ENCODE results near the gene BTBD7.

Gene BTBD7

DNA sequence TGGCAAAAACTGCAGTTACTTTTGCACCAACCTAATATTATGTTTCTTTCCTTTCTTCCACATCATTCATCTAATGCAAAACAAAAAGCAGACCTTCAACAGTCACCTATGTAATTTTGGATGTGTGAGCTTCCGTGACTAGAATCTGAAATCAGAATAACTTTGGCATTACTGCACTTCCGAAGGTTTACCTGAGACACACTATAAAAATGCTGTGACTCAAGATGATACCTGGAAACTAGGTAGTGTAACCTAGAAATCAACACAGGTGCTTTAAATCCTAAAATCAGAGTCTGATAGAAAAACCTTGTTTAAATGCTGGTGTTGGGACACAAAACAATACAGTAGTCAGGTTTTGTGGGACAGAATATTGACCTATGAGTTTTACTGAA is 2.2 kb downstream of the BTBD7 start:
- DNase-seq: no peak

DNA sequence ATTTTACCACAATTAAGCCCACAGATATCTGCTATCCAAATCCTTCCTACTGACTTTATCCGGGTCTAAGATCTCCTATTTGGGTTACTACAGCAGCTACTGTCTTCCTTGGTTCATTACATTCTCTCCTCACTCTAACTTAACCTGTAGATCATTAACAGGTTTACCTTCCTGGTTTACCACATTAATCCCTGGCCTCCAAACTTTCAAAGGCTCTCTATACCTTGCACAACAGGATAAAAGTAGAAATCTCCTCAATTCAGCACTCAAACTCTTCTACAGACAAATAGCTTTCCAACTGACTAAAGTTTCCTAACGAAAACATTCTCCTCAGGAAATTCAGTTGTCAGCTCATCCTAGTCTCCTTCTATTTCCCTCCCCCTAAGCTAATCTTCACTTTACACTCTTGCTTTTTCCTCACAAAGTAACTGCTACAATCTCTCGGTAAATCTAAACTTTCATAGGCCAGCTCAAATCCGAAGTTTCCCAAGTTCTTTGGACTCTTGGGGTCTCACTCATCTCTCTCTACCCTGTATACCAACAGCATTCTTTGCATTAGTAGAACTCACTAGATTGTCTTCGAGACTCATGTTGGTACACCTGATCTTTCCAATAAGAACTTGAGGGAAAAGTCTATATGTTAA is 2.7 kb downstream of the BTBD7 start:
- DNase-seq: no peak

DNA sequence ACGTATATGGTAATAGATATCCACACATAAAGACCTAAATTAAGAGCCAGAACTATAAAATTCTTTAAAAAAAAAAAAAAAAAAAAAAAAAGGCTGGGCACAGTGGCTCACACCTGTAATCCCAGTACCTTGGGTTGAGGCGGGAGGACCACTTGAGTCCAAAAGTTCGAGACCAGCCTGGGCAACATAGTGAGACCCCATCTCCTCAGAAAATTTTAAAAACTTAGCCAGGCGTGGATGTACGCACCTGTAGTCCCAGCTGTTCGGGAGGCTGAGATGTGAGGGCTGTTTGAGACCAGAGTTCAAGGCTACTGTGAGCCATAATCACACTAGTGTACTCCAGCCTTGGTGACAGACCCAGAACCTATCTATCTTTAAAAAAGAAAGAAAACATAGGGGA is 4.3 kb downstream of the BTBD7 start:
- DNase-seq: no peak

DNA sequence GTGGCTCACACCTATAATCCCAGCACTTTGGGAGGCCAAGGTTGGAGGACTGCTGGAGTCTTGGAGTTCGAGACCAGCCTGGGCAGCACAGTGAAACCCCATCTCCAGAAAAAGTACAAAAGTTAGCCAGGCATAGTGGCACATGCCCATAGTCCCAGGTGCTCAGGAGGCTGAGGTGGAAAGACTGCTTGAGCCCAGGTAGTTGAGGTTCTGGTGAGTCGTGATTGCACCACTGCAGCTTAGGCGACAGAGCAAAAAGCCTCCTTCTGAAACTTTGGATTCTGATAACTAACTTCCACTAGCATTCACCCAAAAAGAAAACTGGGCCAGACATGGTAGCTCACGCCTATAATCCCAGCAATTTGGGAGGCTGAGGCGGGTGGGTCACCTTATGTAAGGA is 6.6 kb downstream of the BTBD7 start:
- no peak for DNase-seq

DNA sequence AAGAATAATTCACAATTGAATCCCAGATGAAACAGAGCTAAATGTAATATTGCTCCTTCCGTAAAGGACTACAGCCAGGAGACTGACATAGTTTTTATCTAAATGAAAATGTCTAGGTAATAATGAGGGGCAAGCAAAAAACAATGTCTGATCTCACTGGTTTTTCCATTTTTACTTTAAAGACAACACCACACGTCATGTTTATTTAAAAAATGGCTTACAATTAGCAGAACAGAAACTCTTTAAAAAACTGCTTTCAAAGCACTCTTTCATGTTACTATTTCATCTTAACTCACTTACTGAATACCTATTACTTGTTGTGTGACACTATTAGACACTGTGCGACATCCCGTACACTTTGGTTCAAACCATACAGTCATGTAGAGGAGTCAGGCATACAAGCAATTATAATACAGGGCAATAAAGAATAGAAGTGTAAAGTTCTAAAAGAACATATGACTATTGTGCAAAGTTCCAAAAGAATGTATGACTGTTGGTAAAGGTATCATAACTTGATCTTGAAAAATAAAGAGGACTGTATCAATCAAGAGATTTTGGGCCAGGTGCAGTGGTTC is 9.1 kb downstream of the BTBD7 start:
- no peak for DNase-seq

DNA sequence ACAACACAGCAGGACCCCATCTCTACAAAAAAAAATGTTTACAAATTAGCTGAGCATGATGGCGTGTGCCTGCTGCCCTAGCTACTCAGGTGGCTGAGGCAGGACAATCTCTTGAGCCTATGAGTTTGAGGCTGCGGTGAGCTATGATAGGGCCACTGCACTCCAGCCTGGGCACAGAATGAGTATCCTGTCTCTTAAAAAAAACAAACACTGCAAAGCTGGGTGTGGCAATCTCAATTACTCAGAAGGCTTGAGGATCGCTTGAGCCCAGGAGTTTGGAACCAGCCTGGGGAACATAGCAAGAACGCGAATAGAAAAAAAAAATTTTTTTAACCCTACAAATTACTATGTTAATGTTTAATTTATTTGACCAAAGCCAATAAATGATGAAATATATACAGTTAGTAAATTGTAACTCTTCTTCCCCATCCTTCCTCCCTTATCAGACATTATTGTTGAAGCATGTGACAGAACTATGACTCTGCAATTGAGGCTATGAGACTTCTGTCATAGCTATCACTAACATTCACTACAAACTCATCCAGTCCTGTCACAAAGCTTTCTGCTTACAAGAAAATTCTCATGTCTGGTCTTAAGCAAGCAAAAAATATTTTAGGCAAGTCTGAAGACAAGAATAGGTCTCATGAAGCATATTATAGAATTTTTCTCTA is 9.8 kb downstream of the BTBD7 start:
- no peak for DNase-seq

DNA sequence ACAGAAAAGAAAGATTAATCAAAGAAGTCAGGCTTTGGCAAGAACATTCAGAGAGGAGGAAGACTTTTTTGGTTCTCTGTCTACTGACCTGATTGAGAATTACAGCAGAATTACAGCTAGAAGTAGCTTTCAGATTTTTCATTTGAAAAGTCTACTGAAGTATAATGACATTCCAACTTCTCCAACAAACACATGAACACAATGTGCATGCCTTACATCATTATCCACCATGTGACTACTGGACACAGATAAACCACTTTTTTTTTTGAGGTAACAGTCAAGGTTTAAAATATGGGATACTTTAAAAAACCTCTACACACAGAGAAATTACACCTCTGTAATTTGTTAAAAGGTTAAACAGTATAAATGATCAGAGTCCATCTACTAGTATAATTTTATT is 12.3 kb downstream of the BTBD7 start:
- no peak for DNase-seq

DNA sequence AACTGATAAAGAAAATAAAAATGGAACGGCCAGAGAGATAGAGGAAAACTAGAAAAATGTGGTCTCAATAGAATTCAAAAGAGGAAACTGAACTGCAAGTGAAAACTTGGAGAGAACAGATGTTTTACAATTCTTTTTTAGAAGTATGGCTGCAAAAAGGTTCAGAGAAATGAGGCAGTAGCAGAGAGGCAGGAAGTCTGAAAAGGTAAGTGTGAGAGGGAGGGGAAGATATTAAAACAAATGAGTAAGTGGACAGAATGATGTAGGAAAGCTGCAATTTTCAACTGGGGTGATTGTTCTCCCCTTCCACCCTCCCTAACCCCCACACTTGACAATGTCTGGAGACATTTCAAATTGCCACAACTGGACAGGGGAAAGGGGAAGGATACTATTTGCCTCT is 12.9 kb downstream of the BTBD7 start:
- DNase-seq: no peak

DNA sequence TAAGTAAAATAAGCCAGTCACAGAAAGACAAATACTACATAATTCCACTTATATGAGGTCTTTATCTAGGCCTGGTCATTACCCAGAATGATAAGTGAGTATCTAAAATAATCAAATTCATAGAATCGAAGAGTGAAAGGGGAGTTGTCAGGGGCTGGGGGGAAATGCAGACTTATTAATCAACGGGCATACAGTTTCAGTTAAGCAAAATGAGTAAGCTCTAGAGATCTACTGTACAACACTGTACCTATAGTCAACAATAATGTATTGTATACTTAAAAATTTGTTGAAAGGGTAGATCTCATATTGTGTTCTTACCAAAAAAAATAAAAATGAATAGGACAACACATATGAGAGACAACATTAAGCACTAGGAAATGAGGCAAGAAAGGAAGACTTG is 13.3 kb downstream of the BTBD7 start:
- no peak for DNase-seq

DNA sequence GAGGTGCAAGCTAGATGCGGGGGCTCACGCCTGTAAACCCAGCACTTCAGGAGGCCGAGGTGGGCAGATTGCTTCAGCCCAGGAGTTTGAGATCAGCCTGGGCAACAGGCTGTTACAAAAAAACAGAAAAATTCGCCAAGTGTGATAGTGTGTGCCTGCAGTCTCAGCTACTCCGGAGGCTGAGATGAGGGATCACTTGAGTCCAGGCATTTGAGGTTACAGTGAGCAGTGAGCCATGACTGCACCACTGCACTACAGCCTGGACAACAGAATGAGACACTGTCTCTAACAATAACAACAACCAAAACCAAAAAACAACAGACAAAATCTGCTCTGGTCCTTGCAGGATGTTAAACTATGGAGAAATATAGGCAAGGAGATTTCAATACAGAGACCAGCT is 13.9 kb downstream of the BTBD7 start:
- DNase-seq: no peak

DNA sequence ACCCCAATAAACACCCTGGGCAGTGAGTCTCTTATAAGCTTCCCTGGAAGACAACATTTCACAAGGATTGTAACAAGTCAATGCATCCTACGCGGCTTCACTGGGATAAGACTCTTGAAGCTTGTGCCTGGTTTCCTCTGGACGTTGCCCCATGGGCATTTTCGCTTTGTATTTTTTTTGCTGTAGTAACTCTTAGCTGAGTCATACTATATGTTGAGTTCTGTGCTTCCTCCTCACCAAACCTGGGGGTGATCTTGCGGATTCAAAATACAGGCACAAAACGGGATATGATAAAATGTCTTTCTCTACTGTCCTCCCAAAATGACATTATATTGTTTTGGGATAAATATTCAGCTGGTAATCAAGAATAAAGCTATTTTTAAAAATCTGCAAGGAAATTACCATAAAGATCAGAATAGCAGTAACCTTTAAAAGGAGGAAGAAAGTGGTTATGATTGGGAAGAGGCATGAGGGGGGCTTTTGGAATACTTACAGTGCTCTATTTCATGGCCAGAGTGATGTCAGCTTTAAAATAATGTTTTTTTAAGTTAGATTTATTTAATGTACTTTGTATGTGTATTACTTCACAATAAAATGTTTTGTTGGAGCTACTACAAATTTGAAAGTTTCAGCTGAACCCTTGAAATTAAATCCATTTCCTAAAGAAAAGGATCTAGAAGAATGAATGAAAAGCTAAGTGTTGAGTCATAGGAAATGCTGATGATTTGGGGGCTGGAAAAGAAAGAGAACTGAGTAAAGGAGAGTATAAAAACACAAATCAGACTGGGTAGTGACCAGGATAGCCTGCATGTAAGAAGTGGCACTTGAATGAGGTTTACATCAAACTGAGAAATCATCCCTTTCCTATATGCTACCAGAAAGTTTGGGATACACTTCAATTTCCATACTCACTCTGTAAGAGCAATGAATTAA is 14.7 kb downstream of the BTBD7 start:
- no peak for DNase-seq

DNA sequence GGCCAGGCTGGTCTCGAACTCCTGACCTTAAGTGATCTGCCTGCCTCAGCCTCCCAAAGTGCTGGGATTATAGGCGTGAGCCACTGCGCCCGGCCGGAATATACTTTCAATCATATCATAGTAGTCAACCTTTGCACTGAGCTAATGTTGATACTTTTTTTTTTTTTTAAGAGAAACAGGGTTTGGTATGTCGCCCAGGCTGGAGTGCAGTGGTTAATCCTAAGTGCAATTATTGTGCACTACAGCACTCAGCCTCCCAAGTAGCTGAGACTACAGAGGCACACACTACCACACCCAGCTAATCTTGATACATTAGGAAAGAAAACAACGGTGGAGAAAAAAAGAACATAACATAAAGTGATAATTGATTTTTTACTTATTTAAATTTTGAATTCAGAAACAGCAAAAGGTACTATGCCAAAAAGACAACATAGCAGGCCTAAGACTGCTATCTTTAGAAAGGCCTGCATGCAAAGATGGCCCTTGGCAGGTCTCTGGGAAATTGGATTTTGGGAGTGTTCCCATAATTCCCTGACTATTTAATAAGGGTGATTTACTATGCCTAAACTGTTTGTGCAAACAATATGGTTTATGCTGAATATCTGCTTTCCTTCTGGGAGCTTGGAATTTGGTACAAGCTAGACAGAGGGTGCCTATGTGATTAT is 15.5 kb downstream of the BTBD7 start:
- no peak for DNase-seq

DNA sequence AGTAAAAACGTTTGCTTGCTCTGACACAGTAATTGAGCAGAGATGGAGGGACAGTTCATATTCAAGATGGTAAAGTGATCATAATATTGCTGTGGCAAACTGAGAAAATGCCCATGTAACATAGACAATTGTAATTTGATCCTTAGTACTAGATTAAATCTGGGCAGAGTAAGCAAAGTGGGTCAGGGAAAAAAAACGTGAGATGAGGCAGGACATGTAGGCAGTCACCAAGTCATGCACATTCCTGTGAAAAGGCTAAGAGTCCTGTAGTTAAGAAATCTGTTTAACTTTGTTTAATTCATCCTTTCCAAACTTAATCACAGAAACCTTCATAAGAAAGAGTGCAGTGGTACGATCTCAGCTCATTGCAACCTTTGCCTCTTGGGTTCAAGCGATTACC is 16.1 kb downstream of the BTBD7 start:
- no peak for DNase-seq

DNA sequence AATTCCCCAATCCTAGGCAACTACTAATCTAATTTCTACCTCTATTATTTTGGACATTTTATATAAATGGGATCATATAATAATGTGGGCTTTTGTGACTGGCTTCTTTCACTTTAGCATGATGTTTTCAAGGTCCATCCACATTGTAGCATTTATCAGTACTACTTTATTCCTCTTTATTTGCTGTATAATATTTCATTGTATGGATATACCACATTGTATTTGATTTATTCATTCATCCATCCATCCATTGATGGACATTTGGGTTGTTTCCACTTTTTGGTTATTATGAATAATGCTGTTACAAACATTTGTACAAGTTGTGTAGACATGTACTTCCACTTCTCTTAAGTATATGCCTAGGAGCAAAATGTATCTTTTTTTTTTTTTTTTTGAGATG is 17.3 kb downstream of the BTBD7 start:
- DNase-seq: no peak

DNA sequence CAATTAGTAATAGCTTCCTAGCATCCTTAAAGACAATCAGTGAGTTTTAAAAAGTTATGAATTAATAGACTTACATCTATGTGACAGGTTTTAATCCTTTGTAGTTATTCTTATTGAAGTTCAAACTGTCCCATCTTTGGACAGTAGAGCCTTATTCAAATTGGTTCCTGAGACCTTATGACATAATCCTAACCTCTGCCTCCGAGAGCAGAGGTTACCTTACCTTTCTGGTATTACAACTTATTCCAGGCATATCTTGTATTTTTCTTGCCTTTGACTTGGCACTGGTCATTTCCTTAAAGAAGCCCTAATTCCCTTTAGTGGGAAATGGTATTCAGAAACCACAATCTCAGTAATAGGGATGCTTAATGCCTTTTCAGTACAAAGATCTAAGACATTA is 21.8 kb downstream of the BTBD7 start:
- DNase-seq: no peak

DNA sequence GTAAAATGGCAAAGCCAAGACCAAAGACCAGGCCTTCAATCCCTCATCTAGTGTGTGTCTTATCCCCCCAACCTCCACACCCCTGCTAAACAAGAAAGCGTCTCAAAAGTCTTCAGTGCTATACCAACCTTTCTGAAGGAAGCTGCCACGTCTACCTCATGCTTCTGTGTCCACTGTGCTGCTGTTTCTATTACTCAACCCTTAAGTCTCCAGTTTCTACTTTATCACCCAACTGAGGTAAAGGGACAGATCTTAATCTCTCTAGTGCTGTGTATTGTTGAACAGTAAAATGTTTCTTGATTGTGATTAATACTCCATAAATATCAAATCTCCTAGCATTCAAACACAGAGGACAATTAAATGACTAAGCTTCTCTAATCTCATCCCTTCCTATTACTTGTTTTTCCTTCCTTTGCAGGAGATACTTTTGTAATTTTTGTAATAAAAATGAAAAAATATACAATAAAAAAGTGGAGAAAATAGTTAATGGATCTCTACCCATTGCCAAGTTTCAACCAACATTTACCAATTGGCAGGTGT is 23.3 kb downstream of the BTBD7 start:
- no peak for DNase-seq

DNA sequence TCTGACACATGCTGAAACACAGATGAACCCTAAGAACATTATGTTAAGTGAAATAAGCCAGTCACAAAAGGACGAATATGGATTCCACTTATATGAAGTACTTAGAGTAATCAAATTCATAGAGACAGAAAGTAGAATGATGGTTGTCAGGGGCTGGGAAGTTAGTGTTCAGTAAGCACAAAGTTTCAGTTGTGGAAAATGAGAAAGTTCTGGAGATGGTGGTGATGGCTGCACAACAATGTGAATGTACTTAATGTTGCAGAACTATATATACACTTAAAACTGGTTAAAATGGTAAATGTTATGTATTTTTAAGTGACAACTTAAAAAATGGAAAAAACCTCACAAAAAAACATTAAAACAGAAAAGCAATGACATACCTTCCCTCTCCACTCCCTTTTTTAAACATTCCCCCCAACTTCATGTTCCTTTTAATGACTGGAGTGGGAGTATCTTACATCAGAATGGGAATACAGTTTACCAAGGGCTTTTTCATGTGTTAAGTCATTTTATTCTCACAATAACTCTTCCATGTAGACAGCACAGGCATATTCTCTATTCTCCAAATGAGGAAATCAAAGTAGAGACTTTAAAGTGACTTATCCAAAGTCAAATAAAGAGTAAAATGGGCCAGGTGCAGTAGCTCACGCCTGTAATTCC is 24.0 kb downstream of the BTBD7 start:
- no peak for DNase-seq

DNA sequence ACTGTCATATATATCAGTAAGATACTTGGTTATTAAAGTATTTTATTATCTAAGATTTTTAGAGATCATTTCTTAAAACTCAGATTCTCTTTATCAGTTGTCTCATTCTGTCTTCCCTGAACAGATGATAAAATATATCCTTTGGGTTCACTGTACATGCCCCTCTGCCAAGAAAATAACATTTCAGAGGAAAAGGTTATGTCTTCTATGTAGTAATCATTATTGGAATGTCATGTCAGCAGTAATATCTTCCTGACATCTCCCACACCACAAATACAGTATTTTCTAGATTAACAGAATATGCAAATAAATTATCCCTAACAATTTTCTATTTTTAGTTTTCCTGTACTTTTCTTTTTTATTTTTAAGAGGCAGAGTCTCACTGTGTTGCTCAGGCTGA is 26.0 kb downstream of the BTBD7 start:
- no peak for DNase-seq

DNA sequence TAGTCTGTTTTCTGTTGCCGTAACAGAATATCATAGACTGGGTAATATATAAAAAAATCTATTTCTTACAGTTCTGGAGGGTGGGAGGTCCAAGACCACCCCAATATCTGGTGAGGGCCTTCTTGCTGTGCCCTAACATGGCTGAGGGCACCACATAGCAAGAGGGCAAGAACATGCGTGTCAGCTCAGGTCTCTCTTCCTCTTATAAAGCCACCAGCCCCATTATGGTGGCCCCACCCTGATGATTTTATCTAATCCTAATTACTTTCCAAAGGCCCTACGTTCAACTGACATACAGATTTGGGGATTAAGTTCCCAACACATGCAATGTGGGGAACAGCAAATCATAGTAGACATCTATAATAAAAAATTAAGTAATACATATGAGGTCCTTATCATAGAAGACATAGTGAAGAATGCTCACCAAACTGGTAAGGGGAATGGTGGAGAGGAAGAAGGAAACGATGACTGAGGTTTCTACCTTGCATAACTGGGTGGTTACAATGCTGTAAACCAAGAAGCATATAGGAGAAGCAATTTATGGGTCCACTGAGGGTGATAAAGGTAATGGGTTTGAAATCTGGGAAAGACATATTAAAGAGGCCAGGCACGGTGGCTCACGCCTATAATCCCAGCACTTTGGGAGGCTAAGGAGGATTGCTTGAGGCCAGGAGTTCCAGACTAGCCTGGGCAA is 27.0 kb downstream of the BTBD7 start:
- DNase-seq: no peak

DNA sequence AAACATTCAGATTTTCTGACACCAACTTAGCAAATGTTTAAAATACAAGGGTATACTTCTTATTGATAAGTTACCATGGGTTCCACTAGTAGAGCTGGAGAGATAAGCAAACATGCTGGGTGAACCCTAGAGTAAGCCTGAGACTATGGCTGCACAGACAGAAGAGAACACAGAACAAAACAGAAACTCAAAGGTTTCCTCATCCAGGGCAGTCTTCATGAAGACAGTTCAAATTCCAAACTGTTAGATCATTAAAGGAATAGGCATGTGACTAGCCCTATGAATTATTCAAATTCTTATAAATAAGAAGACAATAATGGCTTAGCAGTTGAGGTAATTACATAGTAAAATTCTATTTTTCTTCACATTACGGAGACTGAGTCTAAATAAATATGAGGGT is 28.1 kb downstream of the BTBD7 start:
- no peak for DNase-seq

DNA sequence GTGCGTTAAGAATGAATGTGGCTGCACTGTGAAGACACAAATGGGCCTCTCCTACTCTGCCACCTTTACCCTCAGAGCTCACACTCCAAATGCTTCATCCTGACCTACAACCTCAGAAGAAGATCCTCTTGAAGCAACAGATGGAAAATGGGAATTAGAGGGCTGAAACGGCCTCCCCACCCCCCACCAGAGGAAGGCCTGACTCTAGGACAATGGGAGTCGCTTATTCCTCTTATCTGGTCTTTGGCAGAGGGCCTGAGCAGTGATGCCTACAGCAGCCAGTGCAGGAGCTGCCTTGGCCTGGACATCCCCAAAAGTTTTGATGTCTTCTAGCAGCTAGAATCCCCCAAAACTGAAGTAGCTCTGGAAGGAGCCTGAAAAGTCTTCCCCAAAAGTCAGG is 29.2 kb downstream of the BTBD7 start:
- DNase-seq: no peak

Data from NCI-H2171 (cell line).